Measurements from ENCODE around the gene OXTR. TPM values are rescaled to one million over a fixed set of nuclear protein-coding genes. Genes with fewer than 3 reads are reported as not detected.

OXTR gene
- total RNA-seq, 4 donors from 2014 or later: 0.42 to 3.6 (median 1.6) TPM

DNA sequence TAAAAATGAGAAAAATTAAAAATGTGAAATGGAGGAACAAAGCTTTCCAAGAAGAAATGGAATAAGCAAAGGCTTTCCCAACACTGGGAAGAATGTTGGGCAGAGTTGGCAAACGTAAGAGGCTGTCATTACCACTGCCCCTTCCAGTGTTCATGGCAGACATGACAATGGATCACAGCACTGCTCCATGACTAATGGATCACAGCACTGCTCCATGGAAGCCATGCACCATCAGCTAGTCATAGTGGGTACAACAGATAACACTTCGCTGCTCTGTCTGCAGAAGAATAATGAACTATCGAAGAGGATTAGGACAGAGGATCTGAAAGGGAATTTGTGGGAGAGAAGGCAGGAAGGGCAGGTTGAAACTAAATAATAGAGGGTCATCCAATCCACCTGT is 30.8 kb downstream of the OXTR start:
- H3K4me3 ChIP-seq: no peak overlapping the region
- WGBS: 89% methylated on average over 3 of the region's 3 CpGs
- no peaks in the 10 kb centered on the region for H3K9me3 ChIP-seq
- H3K27me3 ChIP-seq: peaks cover 0 to 29% (median 0%) of the 10 kb centered on the region in 4 donors
- no peak overlapping the region for H3K27ac ChIP-seq (replicated peaks in 1 of 4)
- no peak for DNase-seq (ENCODE audit: extremely low spot score)
- intact Hi-C loops (cut with DNase I): no loop called here
- no peaks in the 10 kb centered on the region for H3K36me3 ChIP-seq
- H3K4me1 ChIP-seq: peaks cover 7 to 13% (median 10%) of the 10 kb centered on the region in 4 donors
- TF ChIP-seq, protein P1, sequence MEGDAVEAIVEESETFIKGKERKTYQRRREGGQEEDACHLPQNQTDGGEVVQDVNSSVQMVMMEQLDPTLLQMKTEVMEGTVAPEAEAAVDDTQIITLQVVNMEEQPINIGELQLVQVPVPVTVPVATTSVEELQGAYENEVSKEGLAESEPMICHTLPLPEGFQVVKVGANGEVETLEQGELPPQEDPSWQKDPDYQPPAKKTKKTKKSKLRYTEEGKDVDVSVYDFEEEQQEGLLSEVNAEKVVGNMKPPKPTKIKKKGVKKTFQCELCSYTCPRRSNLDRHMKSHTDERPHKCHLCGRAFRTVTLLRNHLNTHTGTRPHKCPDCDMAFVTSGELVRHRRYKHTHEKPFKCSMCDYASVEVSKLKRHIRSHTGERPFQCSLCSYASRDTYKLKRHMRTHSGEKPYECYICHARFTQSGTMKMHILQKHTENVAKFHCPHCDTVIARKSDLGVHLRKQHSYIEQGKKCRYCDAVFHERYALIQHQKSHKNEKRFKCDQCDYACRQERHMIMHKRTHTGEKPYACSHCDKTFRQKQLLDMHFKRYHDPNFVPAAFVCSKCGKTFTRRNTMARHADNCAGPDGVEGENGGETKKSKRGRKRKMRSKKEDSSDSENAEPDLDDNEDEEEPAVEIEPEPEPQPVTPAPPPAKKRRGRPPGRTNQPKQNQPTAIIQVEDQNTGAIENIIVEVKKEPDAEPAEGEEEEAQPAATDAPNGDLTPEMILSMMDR (IDR thresholded peaks at IDR 0.05): no peak
- TF ChIP-seq POLR2A (IDR thresholded peaks at IDR 0.05; ENCODE audit: low read depth) (no peak), POLR2AphosphoS5 (IDR thresholded peaks at IDR 0.05) (no peak)

DNA sequence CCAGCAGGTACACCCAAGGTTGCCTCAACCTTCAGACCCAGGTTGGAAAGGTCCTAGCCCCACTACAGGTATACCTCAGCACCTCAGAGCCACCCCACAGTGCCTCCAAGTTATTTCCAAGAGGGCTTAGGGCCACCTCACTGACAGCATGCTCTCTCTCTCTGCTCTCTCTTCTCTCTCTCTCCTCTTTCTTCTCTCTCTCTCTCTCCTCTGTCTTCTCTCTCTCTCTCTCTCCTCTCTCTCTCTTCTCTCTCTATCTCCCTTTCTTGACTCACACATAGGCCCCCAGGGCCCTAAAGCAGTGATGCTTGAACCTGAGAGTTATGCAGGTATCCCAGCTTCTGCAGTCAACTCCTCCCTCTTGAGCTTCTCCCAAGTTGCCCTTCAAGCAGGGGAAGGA is 31.6 kb downstream of the OXTR start:
- Histone ChIP-seq H3K9me3 (no peaks in the 10 kb centered on the region), H3K4me1 (peaks cover 7 to 13% (median 12%) of the 10 kb centered on the region in 4 donors), H3K27ac (replicated peaks in 1 of 4) (no peak overlapping the region), H3K27me3 (peaks cover 0 to 29% (median 0%) of the 10 kb centered on the region in 4 donors), H3K36me3 (no peaks in the 10 kb centered on the region), H3K4me3 (no peak overlapping the region)
- no peak for DNase-seq (ENCODE audit: extremely low spot score)
- TF ChIP-seq POLR2A (IDR thresholded peaks at IDR 0.05; ENCODE audit: low read depth) (no peak), POLR2AphosphoS5 (IDR thresholded peaks at IDR 0.05) (no peak), EP300 (IDR thresholded peaks at IDR 0.05) (no peak)
- TF ChIP-seq, protein P1 (IDR thresholded peaks at IDR 0.05): no peak
- intact Hi-C loops (cut with DNase I): no loop called here

DNA sequence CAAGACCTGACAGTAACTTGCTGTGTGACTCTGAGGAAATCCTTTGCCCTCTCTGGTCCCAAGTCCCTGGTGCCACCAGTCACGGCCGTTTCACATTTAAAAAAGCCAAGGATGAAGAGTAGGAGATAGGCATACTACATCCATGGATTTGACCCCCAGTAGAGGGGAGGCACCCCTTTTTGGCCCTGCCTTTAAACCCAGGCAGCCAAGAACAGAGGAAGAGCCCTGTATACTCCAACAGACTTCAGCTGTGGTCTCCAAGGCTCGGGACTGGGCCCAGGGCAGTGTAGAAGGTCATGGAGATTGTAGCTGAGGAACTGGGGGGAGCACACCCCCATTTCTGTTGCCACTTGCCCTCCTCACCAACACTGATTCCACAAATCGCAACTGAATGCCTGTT is 32.1 kb downstream of the OXTR start:
- Histone ChIP-seq H3K9me3 (no peaks in the 10 kb centered on the region), H3K27me3 (peaks cover 0 to 29% (median 0%) of the 10 kb centered on the region in 4 donors), H3K36me3 (no peaks in the 10 kb centered on the region), H3K27ac (replicated peaks in 1 of 4) (no peak overlapping the region), H3K4me1 (peaks cover 7 to 13% (median 12%) of the 10 kb centered on the region in 4 donors), H3K4me3 (no peak overlapping the region)
- no peak for DNase-seq (ENCODE audit: extremely low spot score)
- WGBS: 96% methylated on average over 4 of the region's 4 CpGs
- intact Hi-C loops (cut with DNase I): no loop called here
- no peak for TF ChIP-seq POLR2A (IDR thresholded peaks at IDR 0.05; ENCODE audit: low read depth)
- no peak for TF ChIP-seq EP300 (IDR thresholded peaks at IDR 0.05)
- TF ChIP-seq POLR2AphosphoS5 (IDR thresholded peaks at IDR 0.05): no peak
- TF ChIP-seq, protein P1 (IDR thresholded peaks at IDR 0.05): no peak

DNA sequence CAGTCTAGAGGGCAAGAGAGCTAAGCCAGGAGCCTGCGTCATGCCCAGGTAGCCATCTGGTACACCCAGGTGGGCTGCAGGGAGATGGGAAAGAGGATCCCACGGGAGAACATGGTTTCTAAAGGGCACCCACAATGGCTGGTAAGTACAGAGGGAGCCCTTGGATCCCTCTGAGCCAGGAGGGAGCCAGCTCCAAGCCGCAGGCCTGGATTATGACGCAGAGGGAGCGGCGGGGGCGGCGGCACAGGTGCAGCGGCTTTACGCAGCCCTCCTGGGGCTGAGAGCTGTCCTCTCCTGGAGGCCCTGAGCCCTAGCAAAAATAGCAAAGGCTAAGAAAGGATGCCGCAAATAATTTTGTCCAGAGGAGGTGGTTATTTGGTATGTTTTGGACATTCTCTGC is 33.0 kb downstream of the OXTR start:
- no peak for TF ChIP-seq POLR2A (IDR thresholded peaks at IDR 0.05; ENCODE audit: low read depth)
- Histone ChIP-seq H3K4me1 (peaks cover 3 to 7% (median 5%) of the 10 kb centered on the region in 4 donors), H3K9me3 (no peaks in the 10 kb centered on the region), H3K36me3 (no peaks in the 10 kb centered on the region), H3K4me3 (no peak overlapping the region), H3K27ac (replicated peaks in 1 of 4) (no peak overlapping the region), H3K27me3 (peaks cover 0 to 24% (median 0%) of the 10 kb centered on the region in 4 donors)
- 94% methylated on average over 11 of the region's 11 CpGs for WGBS
- intact Hi-C loops (cut with DNase I): no loop called here
- DNase-seq (ENCODE audit: extremely low spot score): no peak

DNA sequence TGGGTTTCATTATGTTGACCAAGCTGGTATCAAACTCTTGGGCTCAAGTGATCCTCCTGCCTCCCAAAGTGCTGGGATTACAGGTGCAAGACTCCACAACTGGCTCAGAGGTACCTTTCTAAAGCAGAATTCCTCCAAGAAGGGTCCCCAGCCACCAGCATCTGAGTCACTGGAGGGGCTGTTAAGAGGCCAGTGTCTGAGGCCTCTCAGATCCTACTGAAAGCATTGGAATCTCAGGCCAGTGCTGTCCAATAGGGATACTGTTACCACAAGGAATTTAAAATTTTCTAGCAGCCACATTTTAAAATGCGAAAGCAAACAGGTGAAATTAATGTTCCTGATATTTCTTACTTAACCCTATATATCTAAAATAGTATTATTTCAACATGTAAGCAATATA is 34.5 kb downstream of the OXTR start:
- 100% methylated on average over 1 of the region's 1 CpG for WGBS
- no peak overlapping the region for H3K4me3 ChIP-seq
- intact Hi-C loops (cut with DNase I): no loop called here

More for the DNA sequence above, 34.5 kb downstream of the OXTR start:
- H3K36me3 ChIP-seq: no peaks in the 10 kb centered on the region
- DNase-seq (ENCODE audit: extremely low spot score): no peak
- H3K27ac ChIP-seq (replicated peaks in 1 of 4): no peak overlapping the region
- peaks cover 0 to 19% (median 0%) of the 10 kb centered on the region in 4 donors for H3K27me3 ChIP-seq
- no peaks in the 10 kb centered on the region for H3K9me3 ChIP-seq
- TF ChIP-seq POLR2AphosphoS5 (IDR thresholded peaks at IDR 0.05): no peak
- TF ChIP-seq POLR2A (IDR thresholded peaks at IDR 0.05; ENCODE audit: low read depth): no peak
- TF ChIP-seq, protein P1 (IDR thresholded peaks at IDR 0.05): no peak
- no peak for TF ChIP-seq EP300 (IDR thresholded peaks at IDR 0.05)
- H3K4me1 ChIP-seq: peaks cover 0 to 4% (median 0%) of the 10 kb centered on the region in 4 donors

All from esophagus muscularis mucosa (tissue), 4 donors.